Breast epithelium (tissue), 3 donors: Measurements from ENCODE around the gene CCDC12.

Experiments
- CTCF ChIP-seq, 3 donors: fragments of 450-650 bp; IDR thresholded peaks; one replicate each; pipeline ENCODE4 v1.5.1; 2016 to 2017; ENCODE audit warnings: antibody characterized with exemption in 3 of 3, mild to moderate bottlenecking in 3 of 3, moderate library complexity in 3 of 3
- POLR2A ChIP-seq: fragments of 450-650 bp; IDR thresholded peaks from one replicate; pipeline ENCODE4 v1.6.1; 2016; ENCODE audit warnings: antibody characterized with exemption, mild to moderate bottlenecking, moderate library complexity
- POLR2AphosphoS5 ChIP-seq, 3 donors: sonication (generic); formaldehyde crosslinking; IDR thresholded peaks; one replicate each; pipeline ENCODE4 v1.6.1; 2017; ENCODE audit warnings: antibody characterized with exemption in 3 of 3

GRCh38 chr3:46999516-47000197 lies 23.1 kb upstream of the CCDC12 start:
- TF ChIP-seq CTCF (IDR thresholded peaks at IDR 0.05) (no peak), POLR2AphosphoS5 (IDR thresholded peaks at IDR 0.05) (no peak), POLR2A (no peak)
